GM18505 (cell line): ENCODE results near the gene ATP6V1F.
"Not testable (repeated sequence)": the region's sequence is repeated elsewhere in the genome, so short reads cannot be mapped to it uniquely, and the experiment has no call there.

ENCODE experiments used
- ATAC-seq: cut with Tn5 transposase; IDR thresholded peaks from one replicate; pipeline ENCODE4 v1.9.1; 2021; ENCODE audit not compliant: unreplicated experiment
- POLR2A ChIP-seq: IDR thresholded peaks from 4 replicates; pipeline ENCODE4 v1.6.1; 2011; ENCODE audit warnings: borderline replicate concordance; ENCODE audit not compliant: insufficient read depth, insufficient read length; ENCODE audit errors: extremely low read depth

The ATP6V1F gene

GRCh38 chr7:128906766-128907559, 44.3 kb downstream of the ATP6V1F start:
- TF ChIP-seq POLR2A, result no peak
- no peak for ATAC-seq

- TF ChIP-seq POLR2A, result no peak
- no peak for ATAC-seq
These were observed 46.3 kb downstream of the ATP6V1F start for GRCh38 chr7:128908750-128909624.

GRCh38 chr7:128909625-128910568, 47.2 kb downstream of the ATP6V1F start:
- no peak for TF ChIP-seq POLR2A
- ATAC-seq, result no peak

GRCh38 chr7:128910569-128910945, 47.9 kb downstream of the ATP6V1F start, which contains the start of gene KCP:
Gene KCP (minus strand): TSS chr7:128910709. CDS start chr7:128910676, 33 bp downstream.
- no peak for TF ChIP-seq POLR2A
- no peak for ATAC-seq

GRCh38 chr7:128911423-128912031, 48.9 kb downstream of the ATP6V1F start:
- TF ChIP-seq POLR2A, result no peak
- ATAC-seq, result no peak

- no peak for ATAC-seq
- TF ChIP-seq POLR2A, result no peak
These were observed 49.6 kb downstream of the ATP6V1F start for GRCh38 chr7:128912281-128912680.

- ATAC-seq, result not testable (repeated sequence)
These were observed 50.2 kb downstream of the ATP6V1F start for GRCh38 chr7:128912709-128913495.

GRCh38 chr7:128913870-128914565, 51.4 kb downstream of the ATP6V1F start:
- no peak for TF ChIP-seq POLR2A
- no peak for ATAC-seq

GRCh38 chr7:128914566-128915151, 52.0 kb downstream of the ATP6V1F start:
- ATAC-seq, result no peak
- TF ChIP-seq POLR2A, result no peak

- no peak for ATAC-seq
- no peak for TF ChIP-seq POLR2A
These were observed 52.7 kb downstream of the ATP6V1F start for GRCh38 chr7:128915271-128915819.
